GM21619 (cell line): ENCODE data around the gene GRM5.

ENCODE experiments used
- ATAC-seq: cut with Tn5 transposase; IDR thresholded peaks from one replicate; pipeline ENCODE4 v1.9.1; 2021; ENCODE audit not compliant: unreplicated experiment

Gene GRM5

GRCh38 chr11:88739524-88739923 lies 326.3 kb downstream of the GRM5 start:
- ATAC-seq, result no peak

- ATAC-seq, result no peak
These were observed 356.2 kb downstream of the GRM5 start for GRCh38 chr11:88709567-88709966.

GRCh38 chr11:88704485-88704884 lies 361.3 kb downstream of the GRM5 start:
- no peak for ATAC-seq

GRCh38 chr11:88701816-88702215 lies 364.0 kb downstream of the GRM5 start:
- ATAC-seq, result no peak

- no peak for ATAC-seq
These were observed 368.6 kb downstream of the GRM5 start for GRCh38 chr11:88697139-88697538.

- no peak for ATAC-seq
These were observed 369.9 kb downstream of the GRM5 start for GRCh38 chr11:88695689-88696414.

- no peak for ATAC-seq
These were observed 373.3 kb downstream of the GRM5 start for GRCh38 chr11:88692306-88693086.

GRCh38 chr11:88689548-88690240 lies 376.1 kb downstream of the GRM5 start:
- ATAC-seq, result no peak

- no peak for ATAC-seq
These were observed 382.8 kb downstream of the GRM5 start for GRCh38 chr11:88683024-88683423.

- ATAC-seq, result no peak
These were observed 385.0 kb downstream of the GRM5 start for GRCh38 chr11:88680806-88681205.

- ATAC-seq, result no peak
These were observed 399.4 kb downstream of the GRM5 start for GRCh38 chr11:88666364-88666763.

- no peak for ATAC-seq
These were observed 408.6 kb downstream of the GRM5 start for GRCh38 chr11:88657076-88657738.

- ATAC-seq, result no peak
These were observed 409.5 kb downstream of the GRM5 start for GRCh38 chr11:88656283-88656682.

GRCh38 chr11:88655656-88656055 lies 410.1 kb downstream of the GRM5 start:
- ATAC-seq, result no peak

- no peak for ATAC-seq
These were observed 410.6 kb downstream of the GRM5 start for GRCh38 chr11:88655196-88655595.

- ATAC-seq, result no peak
These were observed 414.2 kb downstream of the GRM5 start for GRCh38 chr11:88651556-88651955.

- no peak for ATAC-seq
These were observed 421.1 kb downstream of the GRM5 start for GRCh38 chr11:88644724-88645123.

- no peak for ATAC-seq
These were observed 433.6 kb downstream of the GRM5 start for GRCh38 chr11:88632163-88632562.

GRCh38 chr11:88631497-88631896 lies 434.3 kb downstream of the GRM5 start:
- no peak for ATAC-seq

GRCh38 chr11:88629496-88629895 lies 436.3 kb downstream of the GRM5 start:
- no peak for ATAC-seq

- ATAC-seq, result no peak
These were observed 439.6 kb downstream of the GRM5 start for GRCh38 chr11:88626216-88626615.
